GM12864 (cell line): ENCODE results near the gene TOPAZ1.

Experiments used
- DNase-seq: peaks from one replicate; pipeline ENCODE4 v3.0.0-alpha.2; 2011; ENCODE audit warnings: low read depth
- H3K4me3 ChIP-seq: 2 replicates; pipeline ENCODE4 v1.5.1; 2011; ENCODE audit warnings: mild to moderate bottlenecking, low read depth, low read length, control low read depth
- TF ChIP-seq, protein P1 (sequence below): IDR thresholded peaks from 2 replicates; pipeline ENCODE4 v1.5.1; 2011; ENCODE audit warnings: low read depth, mild to moderate bottlenecking, moderate library complexity, low read length, control low read depth, inconsistent platforms; ENCODE audit errors: missing control alignments

TOPAZ1 gene

DNA sequence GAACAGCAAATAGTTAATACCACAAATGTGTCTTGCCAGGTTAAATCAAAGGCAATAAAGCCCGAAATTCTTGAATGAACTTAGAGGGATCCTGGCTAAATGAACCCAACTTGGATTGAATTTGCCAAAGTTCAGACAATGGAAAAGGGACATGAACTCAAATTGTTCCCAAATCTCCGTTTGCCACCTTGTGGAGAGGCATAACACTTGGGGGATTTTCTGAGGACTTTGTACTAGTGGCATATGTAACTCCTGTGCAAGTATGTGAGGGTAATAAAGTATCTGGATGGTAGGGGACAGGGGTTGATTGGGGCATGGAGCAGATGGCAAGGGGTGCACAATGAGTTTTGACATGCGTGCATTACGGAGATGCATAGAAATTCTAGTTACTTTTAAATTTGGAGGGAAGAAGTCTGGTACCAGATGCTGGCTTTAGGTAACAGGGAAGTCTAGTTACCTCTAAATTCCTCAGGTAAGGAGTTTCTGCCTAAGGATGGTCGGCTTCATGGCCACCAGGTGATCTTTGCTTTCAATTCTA lies 95.6 kb downstream of the TOPAZ1 start:
- TF ChIP-seq, protein P1, sequence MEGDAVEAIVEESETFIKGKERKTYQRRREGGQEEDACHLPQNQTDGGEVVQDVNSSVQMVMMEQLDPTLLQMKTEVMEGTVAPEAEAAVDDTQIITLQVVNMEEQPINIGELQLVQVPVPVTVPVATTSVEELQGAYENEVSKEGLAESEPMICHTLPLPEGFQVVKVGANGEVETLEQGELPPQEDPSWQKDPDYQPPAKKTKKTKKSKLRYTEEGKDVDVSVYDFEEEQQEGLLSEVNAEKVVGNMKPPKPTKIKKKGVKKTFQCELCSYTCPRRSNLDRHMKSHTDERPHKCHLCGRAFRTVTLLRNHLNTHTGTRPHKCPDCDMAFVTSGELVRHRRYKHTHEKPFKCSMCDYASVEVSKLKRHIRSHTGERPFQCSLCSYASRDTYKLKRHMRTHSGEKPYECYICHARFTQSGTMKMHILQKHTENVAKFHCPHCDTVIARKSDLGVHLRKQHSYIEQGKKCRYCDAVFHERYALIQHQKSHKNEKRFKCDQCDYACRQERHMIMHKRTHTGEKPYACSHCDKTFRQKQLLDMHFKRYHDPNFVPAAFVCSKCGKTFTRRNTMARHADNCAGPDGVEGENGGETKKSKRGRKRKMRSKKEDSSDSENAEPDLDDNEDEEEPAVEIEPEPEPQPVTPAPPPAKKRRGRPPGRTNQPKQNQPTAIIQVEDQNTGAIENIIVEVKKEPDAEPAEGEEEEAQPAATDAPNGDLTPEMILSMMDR = no peak
- DNase-seq = no peak
- H3K4me3 ChIP-seq = peak overlapping the region; percentile 84

DNA sequence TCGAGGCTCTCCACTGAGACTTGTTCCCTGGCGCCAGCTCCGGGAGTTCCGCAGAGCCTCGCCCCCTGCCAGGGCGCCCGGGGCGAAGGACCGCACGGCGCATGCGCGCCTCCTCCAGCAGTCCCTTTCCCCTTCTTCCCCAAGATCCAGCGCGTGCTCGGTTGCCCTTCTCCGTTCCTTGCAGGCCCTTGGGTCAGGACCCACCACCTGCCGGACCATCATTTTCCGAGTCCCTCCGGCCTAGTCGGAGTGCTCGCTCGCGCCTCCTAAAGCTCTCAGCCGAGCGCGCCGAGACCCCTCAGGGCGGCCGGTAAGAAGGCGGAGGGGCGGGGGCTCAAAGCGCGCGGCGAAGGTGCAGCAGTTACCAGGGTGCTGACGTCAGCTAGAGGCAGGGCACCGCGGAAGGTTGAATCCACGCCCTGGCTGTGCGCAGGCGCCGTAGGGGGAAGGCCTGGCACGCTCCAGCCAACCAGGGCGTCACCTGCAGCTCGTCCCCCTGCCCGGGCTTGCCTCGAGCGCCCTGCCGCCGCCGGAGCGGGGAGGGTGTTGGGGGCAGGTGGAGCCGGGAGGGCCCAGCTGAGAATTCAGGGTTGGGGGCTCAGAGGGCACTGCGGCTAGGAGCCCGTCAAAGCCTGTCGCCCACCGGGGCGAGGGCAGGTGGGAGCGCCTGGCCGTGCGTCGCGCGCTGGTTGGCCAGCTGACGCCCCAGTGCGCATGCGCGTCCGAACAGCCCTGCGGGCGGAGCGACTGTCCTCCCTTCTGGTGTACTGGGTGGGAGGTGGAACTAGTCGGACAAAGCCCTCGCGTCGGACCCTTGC lies 96.5 kb downstream of the TOPAZ1 start, which contains the start of gene TCAIM:
TSS of gene TCAIM (plus strand) at position 757 of the 818 bp plus-strand sequence. CDS start 16,017 bp downstream, outside the sequence.
- H3K4me3 ChIP-seq = peak within 1 kb of the TSS; percentile 84
- TF ChIP-seq, protein P1 = no peak
- DNase-seq = peak; percentile 92

- TF ChIP-seq, protein P1 = no peak
Observed at GRCh38 chr3:44338828-44339127, 97.1 kb downstream of the TOPAZ1 start.

GRCh38 chr3:44339181-44340057 lies 97.7 kb downstream of the TOPAZ1 start:
- peak overlapping the region; percentile 84 for H3K4me3 ChIP-seq
- no peak for DNase-seq
- TF ChIP-seq, protein P1 = no peak

More at GRCh38 chr3:44338828-44339127, 97.1 kb downstream of the TOPAZ1 start:
- peak overlapping the region; percentile 84 for H3K4me3 ChIP-seq
- no peak for DNase-seq

DNA sequence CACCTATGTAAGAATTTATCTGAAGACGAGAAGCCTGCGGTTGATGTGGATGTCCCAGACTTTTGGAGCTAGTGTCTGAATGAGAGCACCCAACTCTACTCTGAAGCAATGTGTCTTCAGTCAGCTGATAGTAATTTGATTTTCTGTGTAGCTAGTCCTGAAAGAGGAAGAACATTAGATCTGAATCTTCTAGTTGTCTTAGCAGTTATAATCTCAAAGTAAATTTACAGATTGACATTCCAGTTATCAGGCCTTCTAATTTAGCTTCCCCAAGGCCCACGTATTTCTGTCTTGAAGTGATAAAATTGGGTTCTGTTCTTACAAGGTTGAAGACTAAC lies 98.3 kb downstream of the TOPAZ1 start:
- DNase-seq = no peak
- H3K4me3 ChIP-seq = peak overlapping the region; percentile 84; the same call in 1 of the 2 replicates

GRCh38 chr3:44342176-44342790 lies 100.6 kb downstream of the TOPAZ1 start:
- no peak overlapping the region for H3K4me3 ChIP-seq
- no peak for DNase-seq
- TF ChIP-seq, protein P1 = no peak

More for the DNA sequence above, 98.3 kb downstream of the TOPAZ1 start:
- TF ChIP-seq, protein P1 = no peak
